NCI-H1436 (cell line): ENCODE data around the gene BANF2.

Experiments used
- DNase-seq: peaks from one replicate; lab custom pipeline; 2025; lab: John Stamatoyannopoulos, UW

The BANF2 gene

GRCh38 chr20:17664025-17664633 lies 35.6 kb upstream of the BANF2 start:
- no peak for DNase-seq

GRCh38 chr20:17665756-17666155 lies 34.0 kb upstream of the BANF2 start:
- DNase-seq = no peak

GRCh38 chr20:17666481-17666880 lies 33.3 kb upstream of the BANF2 start:
- no peak for DNase-seq

- no peak for DNase-seq
Observed at GRCh38 chr20:17667445-17667844, 32.3 kb upstream of the BANF2 start.

GRCh38 chr20:17668432-17668831 lies 31.3 kb upstream of the BANF2 start:
- DNase-seq = no peak

GRCh38 chr20:17669306-17669931 lies 30.3 kb upstream of the BANF2 start:
- no peak for DNase-seq

- DNase-seq = no peak
Observed at GRCh38 chr20:17671011-17671410, 28.8 kb upstream of the BANF2 start.

GRCh38 chr20:17671565-17671964 lies 28.2 kb upstream of the BANF2 start:
- DNase-seq = no peak

- no peak for DNase-seq
Observed at GRCh38 chr20:17673084-17673483, 26.7 kb upstream of the BANF2 start.

GRCh38 chr20:17674722-17675518 lies 24.8 kb upstream of the BANF2 start:
- no peak for DNase-seq

GRCh38 chr20:17675519-17676377 lies 24.0 kb upstream of the BANF2 start:
- DNase-seq = no peak

- DNase-seq = no peak
Observed at GRCh38 chr20:17676378-17676759, 23.4 kb upstream of the BANF2 start.

- DNase-seq = no peak
Observed at GRCh38 chr20:17676942-17677341, 22.8 kb upstream of the BANF2 start.

GRCh38 chr20:17678295-17678694 lies 21.5 kb upstream of the BANF2 start:
- no peak for DNase-seq

- DNase-seq = no peak
Observed at GRCh38 chr20:17678886-17679285, 20.9 kb upstream of the BANF2 start.

- no peak for DNase-seq
Observed at GRCh38 chr20:17679941-17680835, 19.6 kb upstream of the BANF2 start.

- peak; percentile 42 for DNase-seq
Observed at GRCh38 chr20:17680836-17681725, 18.7 kb upstream of the BANF2 start.

- no peak for DNase-seq
Observed at GRCh38 chr20:17681726-17682102, 18.1 kb upstream of the BANF2 start.

GRCh38 chr20:17682103-17682888 lies 17.5 kb upstream of the BANF2 start, which contains the start of gene RRBP1:
Gene RRBP1 (minus strand): TSS chr20:17682242. CDS start chr20:17660507, 21,735 bp downstream.
- DNase-seq = peak; percentile 94

- no peak for DNase-seq
Observed at GRCh38 chr20:17682889-17683198, 16.9 kb upstream of the BANF2 start.
